ENCODE results near the gene SOHLH2.

DNA sequence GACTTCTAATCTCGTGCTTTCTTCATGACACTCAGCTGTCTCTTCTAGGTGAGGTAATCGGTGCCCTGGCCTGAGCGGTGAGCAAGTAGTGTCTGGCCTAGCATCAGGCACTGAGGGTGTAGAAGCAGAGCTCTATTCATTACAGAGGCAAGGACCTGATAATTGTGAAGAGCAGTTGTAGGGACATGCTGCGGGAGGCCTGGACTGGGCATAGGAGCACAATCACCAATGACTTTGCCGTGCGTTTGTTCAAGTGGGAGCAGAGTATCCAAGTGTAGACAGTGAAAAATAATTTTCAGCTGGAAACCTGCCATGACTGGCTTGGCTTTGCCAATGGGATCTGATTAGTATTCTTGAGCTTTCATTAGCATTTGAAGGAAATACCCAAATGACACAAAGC lies 51.1 kb downstream of the SOHLH2 start:
- TF ChIP-seq, protein P1, sequence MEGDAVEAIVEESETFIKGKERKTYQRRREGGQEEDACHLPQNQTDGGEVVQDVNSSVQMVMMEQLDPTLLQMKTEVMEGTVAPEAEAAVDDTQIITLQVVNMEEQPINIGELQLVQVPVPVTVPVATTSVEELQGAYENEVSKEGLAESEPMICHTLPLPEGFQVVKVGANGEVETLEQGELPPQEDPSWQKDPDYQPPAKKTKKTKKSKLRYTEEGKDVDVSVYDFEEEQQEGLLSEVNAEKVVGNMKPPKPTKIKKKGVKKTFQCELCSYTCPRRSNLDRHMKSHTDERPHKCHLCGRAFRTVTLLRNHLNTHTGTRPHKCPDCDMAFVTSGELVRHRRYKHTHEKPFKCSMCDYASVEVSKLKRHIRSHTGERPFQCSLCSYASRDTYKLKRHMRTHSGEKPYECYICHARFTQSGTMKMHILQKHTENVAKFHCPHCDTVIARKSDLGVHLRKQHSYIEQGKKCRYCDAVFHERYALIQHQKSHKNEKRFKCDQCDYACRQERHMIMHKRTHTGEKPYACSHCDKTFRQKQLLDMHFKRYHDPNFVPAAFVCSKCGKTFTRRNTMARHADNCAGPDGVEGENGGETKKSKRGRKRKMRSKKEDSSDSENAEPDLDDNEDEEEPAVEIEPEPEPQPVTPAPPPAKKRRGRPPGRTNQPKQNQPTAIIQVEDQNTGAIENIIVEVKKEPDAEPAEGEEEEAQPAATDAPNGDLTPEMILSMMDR (conservative IDR thresholded peaks at IDR 0.05): no peak
- TF ChIP-seq EZH2 (IDR thresholded peaks at IDR 0.05; ENCODE audit: low read depth): no peak

Data from PC-9 (cell line).